ENCODE measurements around the gene ANO1.

The ANO1 gene

GRCh38 chr11:70054004-70054403 lies 24.1 kb upstream of the ANO1 start:
- DNase-seq, result no peak

GRCh38 chr11:70055444-70055843 lies 22.7 kb upstream of the ANO1 start:
- no peak for DNase-seq

GRCh38 chr11:70057080-70057479 lies 21.0 kb upstream of the ANO1 start:
- DNase-seq, result no peak

GRCh38 chr11:70059971-70060370 lies 18.1 kb upstream of the ANO1 start:
- DNase-seq, result no peak

GRCh38 chr11:70060611-70061293 lies 17.4 kb upstream of the ANO1 start:
- no peak for DNase-seq

GRCh38 chr11:70061734-70062133 lies 16.4 kb upstream of the ANO1 start:
- no peak for DNase-seq

GRCh38 chr11:70063121-70063520 lies 15.0 kb upstream of the ANO1 start:
- no peak for DNase-seq

GRCh38 chr11:70063555-70063954 lies 14.6 kb upstream of the ANO1 start:
- DNase-seq, result no peak

- DNase-seq, result no peak
These were observed 13.9 kb upstream of the ANO1 start for GRCh38 chr11:70064008-70064725.

GRCh38 chr11:70064726-70065317 lies 13.3 kb upstream of the ANO1 start:
- DNase-seq, result no peak

GRCh38 chr11:70065318-70066135 lies 12.6 kb upstream of the ANO1 start:
- no peak for DNase-seq

- no peak for DNase-seq
These were observed 12.0 kb upstream of the ANO1 start for GRCh38 chr11:70066136-70066520.

- DNase-seq, result no peak
These were observed 11.5 kb upstream of the ANO1 start for GRCh38 chr11:70066628-70067027.

- DNase-seq, result no peak
These were observed 11.1 kb upstream of the ANO1 start for GRCh38 chr11:70067036-70067435.

- DNase-seq, result no peak
These were observed 10.4 kb upstream of the ANO1 start for GRCh38 chr11:70067591-70068341.

- no peak for DNase-seq
These were observed 9.8 kb upstream of the ANO1 start for GRCh38 chr11:70068345-70068744.

- no peak for DNase-seq
These were observed 9.2 kb upstream of the ANO1 start for GRCh38 chr11:70068950-70069349.

- no peak for DNase-seq
These were observed 7.4 kb upstream of the ANO1 start for GRCh38 chr11:70070706-70071105.

GRCh38 chr11:70071996-70072395 lies 6.1 kb upstream of the ANO1 start:
- no peak for DNase-seq

GRCh38 chr11:70072461-70072860 lies 5.7 kb upstream of the ANO1 start:
- DNase-seq, result no peak

GRCh38 chr11:70072861-70073755 lies 5.0 kb upstream of the ANO1 start:
- DNase-seq, result no peak
